ENCODE measurements around the gene LMTK2.

LMTK2 gene

DNA sequence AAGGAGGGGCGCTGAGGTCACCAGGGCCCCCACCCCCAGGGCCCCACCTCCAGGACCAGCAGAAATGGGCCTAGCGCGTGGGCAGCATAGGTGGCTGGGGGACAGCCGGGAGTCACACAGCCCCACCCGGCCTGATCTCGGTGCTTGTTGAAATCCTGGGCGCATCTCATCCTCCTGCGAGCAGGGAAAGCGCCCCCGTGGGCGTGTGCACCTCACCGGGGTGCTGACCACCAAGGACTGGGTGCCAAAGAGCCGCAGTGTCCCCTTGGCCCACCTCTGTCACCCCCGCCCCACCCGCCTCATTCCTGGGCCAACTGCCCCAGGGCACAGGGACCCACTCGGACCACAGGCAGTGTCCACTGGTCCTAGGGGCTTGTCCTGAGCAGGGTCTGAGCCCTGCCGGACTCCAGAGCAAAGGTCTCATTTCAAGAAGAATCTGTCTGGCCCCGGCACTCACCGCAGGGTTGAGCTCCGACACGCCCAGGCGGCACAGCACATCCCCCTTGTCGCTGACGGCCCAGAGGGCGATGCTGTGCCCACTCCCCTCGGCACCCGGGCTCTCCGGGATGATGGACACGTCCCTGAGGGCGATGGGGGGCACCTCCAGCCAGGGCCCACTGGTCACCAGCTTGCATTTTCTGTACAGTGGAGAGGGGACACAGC, 116.0 kb downstream of the LMTK2 start:
- no peak for DNase-seq

- DNase-seq = no peak
Observed at GRCh38 chr7:98223351-98223897, 116.8 kb downstream of the LMTK2 start.

GRCh38 chr7:98223898-98224700, 117.4 kb downstream of the LMTK2 start:
- DNase-seq = no peak

- DNase-seq = no peak
Observed at GRCh38 chr7:98224701-98225181, 118.1 kb downstream of the LMTK2 start.

DNA sequence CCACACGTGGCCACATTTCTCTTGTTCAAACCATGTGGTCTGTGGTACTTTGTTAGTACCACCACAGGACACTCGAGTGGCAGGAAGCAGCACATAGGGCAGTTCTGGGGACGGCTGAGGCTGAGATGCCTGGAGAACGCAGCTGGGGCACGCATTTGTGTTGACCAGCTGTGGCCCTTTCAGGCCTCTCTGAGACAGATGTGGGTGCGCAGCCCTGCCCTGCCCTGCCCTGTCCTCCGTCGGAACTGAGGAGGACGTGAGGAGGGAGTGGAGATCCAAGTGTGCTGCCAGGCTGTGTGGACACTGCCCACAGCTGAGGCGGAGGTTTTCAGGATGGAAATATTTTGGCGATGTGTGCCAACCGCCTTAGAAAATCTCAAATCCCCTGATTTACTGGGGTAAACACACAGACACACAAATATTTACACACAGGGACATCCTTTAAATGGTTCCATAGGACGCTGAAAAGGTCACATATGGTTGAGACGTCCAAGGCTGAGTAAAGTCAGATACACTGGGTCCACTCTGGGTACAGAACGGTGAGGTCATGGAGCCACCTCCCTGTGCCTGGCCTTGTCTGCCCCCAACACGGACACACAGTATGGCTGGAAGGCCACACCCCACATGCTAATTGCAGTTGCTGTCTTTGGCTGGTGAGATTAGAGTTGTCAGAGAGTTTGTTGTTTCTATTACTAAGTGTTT, 119.4 kb downstream of the LMTK2 start:
- DNase-seq = no peak

DNA sequence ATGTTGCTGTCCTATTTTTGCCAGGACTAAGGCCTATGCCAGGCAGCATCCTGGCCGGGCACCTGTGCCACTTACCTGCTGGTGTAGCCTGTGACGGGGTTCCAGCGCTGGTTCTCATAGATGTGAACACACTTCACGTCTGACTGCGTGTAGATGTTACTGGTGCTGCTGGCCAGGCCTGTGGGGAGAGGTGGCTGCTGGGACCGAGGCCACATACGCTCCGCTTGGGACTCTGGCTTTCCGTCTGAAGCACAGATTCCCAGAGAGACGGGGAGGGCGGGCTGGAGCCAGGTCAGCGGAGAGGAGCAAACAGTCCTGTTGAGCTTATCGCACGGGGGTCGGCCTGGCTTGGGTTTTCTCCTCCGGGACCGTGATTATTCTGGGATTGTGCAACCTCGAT, 121.3 kb downstream of the LMTK2 start:
- DNase-seq = no peak

DNA sequence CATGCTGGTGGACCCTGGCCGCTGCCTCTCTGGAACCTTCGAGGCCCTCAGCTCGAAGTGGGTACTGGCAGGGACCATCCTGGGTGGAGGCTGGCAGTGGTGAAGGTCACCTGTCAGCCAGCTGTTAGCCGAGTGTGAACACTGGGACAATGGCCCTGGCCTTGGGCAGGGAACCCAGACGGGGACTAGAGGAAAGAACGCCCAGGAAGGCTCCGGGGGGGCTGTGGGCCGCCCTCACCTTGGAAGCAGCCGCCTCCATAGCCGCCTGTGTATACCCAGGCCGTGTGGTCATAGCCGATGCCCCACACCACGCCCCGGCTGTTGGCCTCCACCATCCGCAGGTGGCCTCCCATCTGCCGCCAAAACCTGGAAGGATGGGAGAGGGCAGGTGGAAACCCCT, 122.1 kb downstream of the LMTK2 start:
- no peak for DNase-seq

GRCh38 chr7:98229441-98229840, 122.8 kb downstream of the LMTK2 start:
- DNase-seq = no peak

DNA sequence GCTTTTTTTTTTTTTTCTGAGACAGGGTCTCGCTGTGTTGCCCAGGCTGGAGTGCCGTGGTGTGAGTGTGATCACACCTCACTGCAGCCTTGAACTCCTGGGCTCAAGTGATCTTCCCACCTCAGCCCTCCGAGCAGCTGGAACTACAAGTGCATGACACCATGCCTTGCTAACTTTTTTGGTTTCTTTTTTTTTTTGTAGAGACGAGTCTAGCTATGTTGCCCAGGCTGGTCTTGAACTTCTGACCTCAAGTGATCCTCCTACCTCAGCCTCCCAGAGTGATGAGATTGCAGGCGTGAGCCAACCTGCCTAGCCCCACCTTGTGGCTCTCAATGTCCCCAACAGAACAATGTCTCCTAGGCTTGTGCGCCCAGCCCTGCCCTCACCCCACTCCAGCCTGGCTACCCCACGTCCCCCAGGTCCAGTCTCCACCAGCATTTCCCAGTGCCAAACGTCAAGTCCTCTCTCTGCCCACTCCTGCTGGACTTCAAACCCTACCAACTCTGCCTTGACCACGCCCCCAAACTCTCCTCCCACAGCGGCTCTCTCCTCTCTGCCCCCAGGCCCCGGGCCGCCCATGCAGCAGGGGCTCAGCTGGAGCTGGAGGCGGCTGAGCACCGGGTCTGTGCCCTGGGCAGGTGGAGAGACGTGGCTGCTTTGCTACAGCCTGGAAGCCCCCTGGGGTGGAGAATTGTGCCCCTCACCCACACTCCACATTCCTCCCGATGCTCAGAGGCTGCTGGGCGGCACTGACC, 123.5 kb downstream of the LMTK2 start:
- no peak for DNase-seq

DNA sequence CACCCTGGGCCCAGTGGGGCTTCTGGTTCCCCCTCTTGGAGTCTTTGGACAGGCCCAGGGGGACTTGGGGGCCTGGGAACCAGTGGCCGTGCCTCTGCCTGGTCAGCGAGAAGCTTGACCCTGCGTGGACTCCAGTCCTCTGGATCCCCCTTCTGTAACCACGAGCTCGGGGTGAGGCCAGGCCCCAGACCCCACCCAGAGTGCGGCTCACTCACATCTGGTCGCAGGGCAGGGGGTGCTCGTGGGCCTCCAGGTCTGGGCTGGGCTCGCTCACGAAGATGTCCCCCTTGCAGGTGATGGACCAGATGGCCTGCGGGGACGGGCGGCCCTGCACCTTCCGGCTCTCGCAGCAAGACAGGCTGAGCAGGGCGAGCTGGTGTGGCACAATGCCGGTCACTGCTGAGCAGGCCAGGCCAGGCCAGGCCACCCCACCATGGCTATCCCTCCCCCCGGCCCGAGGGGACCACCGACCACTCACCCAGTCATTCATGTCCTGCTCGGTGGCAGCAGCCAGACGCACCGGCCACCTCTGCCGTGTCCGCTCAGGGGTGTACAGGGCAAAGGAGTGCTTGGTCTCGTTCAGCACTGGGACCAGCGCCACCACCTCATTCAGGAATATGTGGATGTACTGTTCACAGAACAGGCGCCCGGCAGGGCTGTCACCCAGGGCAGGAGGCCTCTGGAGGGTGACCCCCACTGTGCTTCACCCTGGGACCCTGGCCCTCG, 124.2 kb downstream of the LMTK2 start:
- DNase-seq = no peak

GRCh38 chr7:98231493-98232262, 125.0 kb downstream of the LMTK2 start:
- DNase-seq = no peak

DNA sequence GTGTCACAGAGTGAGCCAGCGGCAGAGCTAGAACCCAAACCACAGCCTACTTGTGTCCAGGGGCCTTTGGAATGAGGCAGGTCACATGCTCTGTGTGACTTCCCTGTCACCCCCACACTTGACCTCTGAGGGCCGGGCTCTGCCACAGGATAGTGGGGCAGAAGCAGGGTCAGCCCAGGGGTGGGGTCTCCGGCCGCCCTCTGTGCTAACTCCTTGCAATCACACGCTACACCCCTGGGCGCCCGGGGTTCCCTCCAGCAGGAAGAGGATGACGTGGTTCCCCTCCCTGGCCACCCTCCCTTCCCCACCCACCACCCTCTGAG, 125.6 kb downstream of the LMTK2 start:
- DNase-seq = no peak

DNA sequence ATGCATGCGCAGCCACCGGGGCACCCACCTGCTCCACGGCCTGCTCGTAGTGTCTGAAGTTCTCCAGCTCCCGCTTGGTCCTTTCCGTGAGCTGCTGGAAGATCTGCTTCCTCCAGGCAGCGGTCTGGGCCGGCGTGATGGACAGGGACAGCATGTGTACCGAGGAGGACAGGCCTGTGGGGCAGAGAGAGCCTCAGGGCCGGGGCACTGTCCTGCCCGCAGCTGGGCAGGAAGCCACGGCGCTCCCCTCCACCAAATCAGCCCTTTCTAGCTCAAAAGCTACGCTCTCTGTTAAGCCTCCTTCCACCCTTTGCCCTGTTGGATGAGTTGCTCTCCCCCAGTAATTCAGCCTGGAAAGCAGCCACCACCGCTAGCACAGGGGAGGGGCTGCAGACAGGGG, 126.1 kb downstream of the LMTK2 start:
- no peak for DNase-seq

- no peak for DNase-seq
Observed at GRCh38 chr7:98233219-98234070, 126.8 kb downstream of the LMTK2 start.

DNA sequence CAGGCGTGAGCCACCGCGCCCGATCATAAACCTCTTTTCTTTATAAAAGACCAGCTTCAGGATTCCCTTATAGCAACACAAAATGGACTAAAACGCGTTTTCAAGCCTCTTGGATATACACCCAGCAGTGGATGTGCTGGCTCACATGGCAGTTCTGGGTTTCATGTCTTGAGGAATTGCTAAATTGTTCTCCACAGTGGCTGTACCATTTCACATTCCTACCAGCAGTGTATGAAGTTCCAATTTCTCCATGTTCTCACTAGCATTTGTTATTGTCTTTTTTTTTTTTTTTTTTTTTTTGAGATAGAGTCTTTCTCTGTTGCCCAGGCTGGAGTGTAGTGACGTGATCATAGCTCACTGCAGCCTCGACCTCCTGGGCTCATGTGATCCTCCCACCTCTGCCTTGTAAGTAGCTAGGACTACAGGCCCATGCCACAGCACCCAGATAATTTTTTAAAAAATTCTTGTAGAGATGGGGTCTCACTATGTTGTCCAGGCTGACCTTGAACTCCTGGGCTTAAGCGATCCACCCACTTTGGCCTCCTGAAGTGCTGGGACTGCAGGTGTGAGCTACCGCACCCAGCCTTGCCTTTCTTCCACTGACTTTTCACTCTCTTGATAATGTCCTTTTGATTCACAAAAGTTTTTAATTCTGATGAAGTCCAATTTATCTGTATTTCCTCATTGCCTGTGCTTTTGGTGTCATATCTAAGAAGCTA, 127.9 kb downstream of the LMTK2 start:
- DNase-seq = no peak

- DNase-seq = no peak
Observed at GRCh38 chr7:98235901-98236300, 129.2 kb downstream of the LMTK2 start.

DNA sequence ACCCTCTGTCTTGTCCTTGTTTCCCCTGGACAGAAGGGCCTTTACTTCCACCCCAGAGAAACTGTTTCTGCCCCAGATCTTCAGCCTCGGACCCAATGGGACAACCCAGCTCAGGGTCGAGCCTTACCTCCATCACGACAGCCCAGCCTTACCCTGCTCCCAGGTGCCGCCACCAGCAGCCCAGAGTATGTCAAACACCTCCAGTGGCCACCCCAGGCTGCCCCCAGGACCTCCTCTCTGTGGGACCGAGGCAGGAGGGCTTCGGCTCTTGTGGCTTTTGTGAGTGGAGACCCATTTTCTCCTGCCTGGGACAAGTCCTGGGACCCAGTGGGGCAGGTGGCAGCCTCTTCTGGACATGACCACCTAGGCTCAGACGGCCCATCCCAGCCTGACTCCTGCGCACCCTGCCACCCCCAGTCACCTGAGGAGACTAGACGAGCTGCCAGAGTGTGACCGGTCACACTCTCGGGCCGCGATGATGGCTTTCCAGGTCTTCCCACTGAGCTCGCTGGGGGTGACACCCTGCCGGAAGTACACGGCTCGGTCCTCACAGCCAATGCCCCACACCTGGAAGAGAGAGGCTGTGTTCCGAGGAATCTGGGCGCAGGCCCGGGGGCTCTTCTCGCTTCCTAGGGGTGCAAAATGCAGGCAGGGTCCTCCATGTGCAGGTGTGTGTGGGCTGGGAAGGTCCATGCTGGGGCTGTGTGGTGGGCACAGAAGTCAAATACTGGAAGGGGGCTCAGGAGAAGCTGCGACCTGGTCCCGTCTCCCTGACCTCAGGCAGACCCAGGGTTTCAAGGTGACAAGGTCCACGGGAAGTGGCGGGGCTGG, 129.9 kb downstream of the LMTK2 start:
- no peak for DNase-seq

DNA sequence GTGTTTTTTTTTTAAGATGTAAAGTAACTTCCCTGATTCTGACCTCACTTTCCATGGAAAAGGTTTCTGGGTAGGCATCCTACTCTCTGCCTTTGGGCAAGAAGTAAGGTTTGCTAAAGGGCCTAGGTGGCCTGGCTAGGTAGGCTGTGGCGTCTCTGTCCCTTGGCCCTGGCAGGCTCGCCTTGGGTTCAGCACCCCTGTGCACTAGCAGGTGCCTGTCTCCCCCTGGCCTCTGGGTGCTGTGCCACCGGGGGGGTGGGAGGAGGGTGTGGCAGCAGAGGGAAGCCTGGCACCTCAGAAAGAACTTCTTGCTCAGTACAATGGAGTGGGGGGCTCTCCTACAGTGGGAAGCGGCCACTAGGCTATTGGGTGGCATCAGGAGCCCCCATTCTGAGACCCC, 131.4 kb downstream of the LMTK2 start:
- DNase-seq = no peak

DNA sequence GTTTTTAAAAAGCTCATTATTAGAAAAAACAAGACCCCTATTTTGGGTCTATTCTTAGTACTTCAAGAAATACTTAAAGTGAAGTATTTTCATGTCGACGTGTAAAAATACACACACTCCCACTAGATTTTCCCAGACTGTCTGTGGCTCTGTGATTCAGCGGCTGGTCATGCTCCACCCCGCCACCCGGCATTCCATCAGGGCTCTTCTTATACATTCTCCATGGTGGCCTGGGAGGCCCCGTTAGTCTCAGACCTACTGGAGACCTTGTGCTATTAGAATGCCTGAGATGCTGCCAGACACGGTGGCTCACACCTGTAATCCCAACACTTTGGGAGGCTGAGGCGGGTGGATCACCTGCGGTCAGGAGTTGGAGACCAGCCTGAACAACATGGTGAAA, 132.3 kb downstream of the LMTK2 start:
- no peak for DNase-seq

Data from effector CD4-positive, alpha-beta T cell (primary cell).